Body of pancreas (tissue), 4 donors: ENCODE measurements around the gene ASCC3. TPM values are rescaled to one million over a fixed set of nuclear protein-coding genes. Genes with fewer than 3 reads are reported as not detected.

Experiments
- ATAC-seq: fragments of 150-250 bp; one replicate; pipeline ENCODE4 v1.9.1; 2016
- DNase-seq, 4 donors: peaks; one replicate each; pipeline ENCODE4 v3.0.0-alpha.2; 2019
- H3K27ac ChIP-seq, 4 donors: fragments of 200-600 bp; sonication (generic); 1 replicate in 3 of 4; 2 replicates in 1 of 4; pipeline versions ENCODE4 v1.5.1 to v1.6.1; 2016 to 2019; ENCODE audit warnings: mild to moderate bottlenecking in 1 of 4, mixed read lengths in 1 of 4, moderate library complexity in 1 of 4
- H3K27me3 ChIP-seq, 2 donors: fragments of 200-600 bp; sonication (generic); one replicate each; pipeline ENCODE4 v1.6.0; 2016; ENCODE audit warnings: mild to moderate bottlenecking in 1 of 2
- H3K36me3 ChIP-seq, 2 donors: fragments of 200-600 bp; sonication (generic); replicated peaks in 1 of 2; 2 replicates each; pipeline ENCODE4 v1.5.1; 2016; ENCODE audit warnings: low read depth in 2 of 2; ENCODE audit not compliant: insufficient read depth in 1 of 2
- H3K4me1 ChIP-seq: fragments of 200-600 bp; sonication (generic); one replicate; pipeline ENCODE4 v1.6.0; 2016
- H3K4me3 ChIP-seq, 2 donors: fragments of 200-600 bp; sonication (generic); 1 replicate in 1 of 2; 2 replicates in 1 of 2; pipeline ENCODE4 v1.5.1; 2016 to 2019
- H3K9me3 ChIP-seq, 3 donors: fragments of 200-600 bp; sonication (generic); 1 replicate in 2 of 3; 2 replicates in 1 of 3; pipeline ENCODE4 v1.5.1; 2016
- CTCF ChIP-seq, 7 experiments: fragments of 450-650 bp in 4 of 7; fragments of 200-600 bp in 3 of 7; sonication (generic) in 3 of 7; IDR thresholded peaks; one replicate each; pipeline ENCODE4 v1.5.1; 2016 to 2019; ENCODE audit warnings: antibody characterized with exemption in 7 of 7
- POLR2A ChIP-seq, 3 donors: fragments of 450-650 bp; IDR thresholded peaks; one replicate each; pipeline ENCODE4 v1.6.1; 2016; ENCODE audit warnings: antibody characterized with exemption in 3 of 3, mild to moderate bottlenecking in 2 of 3
- WGBS, 2 donors: methylation state at CpG; one replicate each; pipeline ENCODE4 v1.1.5; 2017; 5-methylcytosine and 5-hydroxymethylcytosine counted together
- intact Hi-C: fragments of 100-400 bp; cut with DNase I; formaldehyde crosslinking; loops from one replicate; pipeline ENCODE4 v1.15.1; 2023
- total RNA-seq, 2 donors: library from RNA; depleted of rRNA; stranded (reverse); fragments of >200 nt; gene quantifications; one replicate each; pipeline ENCODE4 v1.1.0, GENCODE V29; 2016

ASCC3 gene
- total RNA-seq, 2 donors from 2014 or later = 16.8 to 26.5 TPM

GRCh38 chr6:100889351-100889750 is 8.2 kb upstream of the ASCC3 start:
- H3K9me3 ChIP-seq = no peaks in the 10 kb centered on the region
- DNase-seq (no peak), ATAC-seq (no peak)
- no peaks in the 10 kb centered on the region for H3K4me1 ChIP-seq
- TF ChIP-seq CTCF (IDR thresholded peaks at IDR 0.05) (no peak), POLR2A (IDR thresholded peaks at IDR 0.05) (no peak)
- 93% methylated on average over 11 to 13 of the region's 13 CpGs for WGBS, 2 donors
- no peaks in the 10 kb centered on the region for H3K27me3 ChIP-seq
- no peaks in the 10 kb centered on the region for H3K36me3 ChIP-seq
- no peak overlapping the region for H3K4me3 ChIP-seq
- no peak overlapping the region for H3K27ac ChIP-seq
- intact Hi-C loops = no loop called here

- Histone ChIP-seq H3K4me3 (no peak overlapping the region), H3K36me3 (no peaks in the 10 kb centered on the region), H3K27ac (no peak overlapping the region), H3K4me1 (peaks cover 6% of the 10 kb centered on the region), H3K27me3 (no peaks in the 10 kb centered on the region), H3K9me3 (no peaks in the 10 kb centered on the region)
- no peak for DNase-seq
- TF ChIP-seq CTCF (IDR thresholded peaks at IDR 0.05) = no peak
- TF ChIP-seq POLR2A (IDR thresholded peaks at IDR 0.05) = no peak
- WGBS, 2 donors = 61 to 62% methylated on average over 1 of the region's 1 CpG
- intact Hi-C loops = no loop called here
- ATAC-seq = no peak
These were observed 4.9 kb upstream of the ASCC3 start for GRCh38 chr6:100886076-100886475.

GRCh38 chr6:100883347-100883746 is 2.2 kb upstream of the ASCC3 start:
- no peaks in the 10 kb centered on the region for H3K9me3 ChIP-seq
- DNase-seq (no peak), ATAC-seq (no peak)
- 96 to 99% methylated on average over 3 of the region's 3 CpGs for WGBS, 2 donors
- intact Hi-C loops = no loop called here
- H3K4me3 ChIP-seq = no peak overlapping the region
- H3K4me1 ChIP-seq = peaks cover 22% of the 10 kb centered on the region
- TF ChIP-seq CTCF (IDR thresholded peaks at IDR 0.05) (no peak), POLR2A (IDR thresholded peaks at IDR 0.05) (no peak)
- no peaks in the 10 kb centered on the region for H3K36me3 ChIP-seq
- no peak overlapping the region for H3K27ac ChIP-seq
- H3K27me3 ChIP-seq = no peaks in the 10 kb centered on the region

- H3K4me1 ChIP-seq = peaks cover 28% of the 10 kb centered on the region
- ATAC-seq (no peak), DNase-seq (no peak)
- intact Hi-C loops = no loop called here
- H3K36me3 ChIP-seq = no peaks in the 10 kb centered on the region
- peak overlapping the region; percentile 86 to 91 for H3K4me3 ChIP-seq
- H3K27ac ChIP-seq = peak overlapping the region; percentile 72 to 96 (median 93)
- 0 to 5% methylated on average over 6 of the region's 6 CpGs for WGBS, 2 donors
- no peaks in the 10 kb centered on the region for H3K27me3 ChIP-seq
- TF ChIP-seq POLR2A (IDR thresholded peaks at IDR 0.05) (no peak), CTCF (IDR thresholded peaks at IDR 0.05) (no peak)
- H3K9me3 ChIP-seq = no peaks in the 10 kb centered on the region
These were observed 545 bp upstream of the ASCC3 start for GRCh38 chr6:100881707-100882040.

GRCh38 chr6:100880149-100880852 is 828 bp downstream of the ASCC3 start:
- ATAC-seq = peak; percentile 12
- Histone ChIP-seq H3K27me3 (no peaks in the 10 kb centered on the region), H3K4me1 (peaks cover 28% of the 10 kb centered on the region), H3K9me3 (no peaks in the 10 kb centered on the region), H3K4me3 (peak overlapping the region; percentile 86 to 91), H3K27ac (peak overlapping the region; percentile 72 to 96 (median 93)), H3K36me3 (no peaks in the 10 kb centered on the region)
- WGBS, 2 donors = 2 to 3% methylated on average over 5 of the region's 5 CpGs
- DNase-seq = peak in 3 of 4 donors; percentile 19 to 43 (median 42)
- intact Hi-C loops = no loop called here
- TF ChIP-seq POLR2A (IDR thresholded peaks at IDR 0.05) (no peak), CTCF (IDR thresholded peaks at IDR 0.05) (no peak)
